SU-DHL-6 (cell line): Measurements from ENCODE around the gene HSPA1B.

ENCODE experiments used
- CTCF ChIP-seq: fragments of 200-600 bp; sonication (generic); IDR thresholded peaks from one replicate; pipeline ENCODE4 v1.5.1; 2017; ENCODE audit warnings: antibody characterized with exemption, mild to moderate bottlenecking, low read length, moderate library complexity; ENCODE audit not compliant: insufficient read depth, poor library complexity, severe bottlenecking
- EZH2phosphoT487 ChIP-seq: fragments of 200-600 bp; sonication (generic), shearing (Covaris generic); conservative IDR thresholded peaks from 2 replicates; pipeline ENCODE4 v1.6.1; 2018; ENCODE audit warnings: mild to moderate bottlenecking, antibody characterized with exemption, low read length, moderate library complexity, mixed read lengths

DNA sequence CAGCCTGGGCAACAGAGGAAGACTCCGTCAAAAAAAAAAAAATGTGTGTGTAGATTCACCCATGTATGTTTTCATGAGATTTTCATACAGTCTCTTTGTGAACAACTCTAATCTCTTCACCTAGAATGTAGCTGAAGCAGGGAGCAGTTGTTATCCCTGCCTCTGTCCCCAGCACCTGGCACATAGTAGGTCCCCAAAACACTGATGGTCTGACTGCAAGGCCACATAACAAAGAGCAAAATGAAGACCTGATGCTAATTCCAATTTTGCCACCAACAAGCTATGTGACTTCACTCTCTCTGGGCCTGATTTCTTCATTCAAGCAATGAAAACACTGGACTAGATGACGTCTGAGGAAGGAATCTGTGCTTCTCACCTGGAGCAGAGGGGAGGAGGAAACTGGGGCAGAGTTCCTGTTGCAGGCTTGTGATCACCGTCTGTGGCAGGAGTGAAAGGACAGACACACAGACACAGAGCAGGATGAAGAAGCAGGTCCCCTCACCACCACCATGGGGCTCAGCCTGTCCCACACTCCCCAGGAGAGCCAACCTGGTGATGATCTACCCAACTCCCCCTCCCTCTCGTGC, 46.6 kb downstream of the HSPA1B start:
- no peak for TF ChIP-seq CTCF
- no peak for TF ChIP-seq EZH2phosphoT487
